ENCODE measurements around the gene EFTUD2.

GRCh38 chr17:44907729-44908470 is 8.7 kb upstream of the EFTUD2 start:
- no peak for TF ChIP-seq TAF1 (IDR thresholded peaks at IDR 0.05; ENCODE audit: borderline replicate concordance, low read depth, low read length)
- no peak for TF ChIP-seq POLR2A (IDR thresholded peaks at IDR 0.05; ENCODE audit: low read depth, low read length)
- TF ChIP-seq POLR2AphosphoS5 (IDR thresholded peaks at IDR 0.05; ENCODE audit: low read depth, low read length): no peak
